HG03097 (cell line): ENCODE measurements around the gene TMEM63B.
"Not testable (repeated sequence)": the region's sequence is repeated elsewhere in the genome, so short reads cannot be mapped to it uniquely, and the experiment has no call there.

Experiments
- ATAC-seq: cut with Tn5 transposase; IDR thresholded peaks from one replicate; pipeline ENCODE4 v1.9.1; 2021; ENCODE audit not compliant: unreplicated experiment, low FRiP score

The TMEM63B gene

DNA sequence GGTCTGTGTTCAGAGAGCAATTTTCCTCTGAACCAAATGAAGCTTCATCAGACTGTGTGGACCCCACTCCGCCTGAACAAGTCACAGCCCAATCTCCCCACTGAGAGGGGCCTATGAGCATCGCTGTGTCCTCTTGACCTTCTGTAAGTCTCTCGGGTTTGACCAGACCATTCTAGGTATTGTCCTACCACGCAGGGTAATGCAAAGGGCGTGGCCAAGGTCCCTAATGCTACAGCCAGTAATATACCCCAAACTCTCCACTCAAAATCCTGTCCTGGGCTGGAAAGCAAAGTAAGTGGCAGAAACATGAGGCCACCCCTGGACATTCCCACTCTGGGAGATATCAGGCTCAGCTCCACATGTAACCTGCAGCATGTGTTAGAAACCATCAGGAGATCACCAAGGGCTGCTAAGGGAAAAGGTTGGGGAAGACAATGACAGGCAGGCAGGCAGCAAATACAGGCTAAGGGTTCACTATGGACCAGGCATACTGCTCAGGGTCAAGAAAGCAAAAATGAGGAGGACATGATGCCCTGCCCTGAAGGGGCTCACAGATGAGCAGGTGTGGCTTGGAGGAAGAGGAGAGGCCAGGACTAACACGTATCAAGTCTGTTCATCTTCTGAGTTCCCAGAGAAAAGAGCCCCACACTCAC lies 33.5 kb upstream of the TMEM63B start:
- no peak for ATAC-seq

DNA sequence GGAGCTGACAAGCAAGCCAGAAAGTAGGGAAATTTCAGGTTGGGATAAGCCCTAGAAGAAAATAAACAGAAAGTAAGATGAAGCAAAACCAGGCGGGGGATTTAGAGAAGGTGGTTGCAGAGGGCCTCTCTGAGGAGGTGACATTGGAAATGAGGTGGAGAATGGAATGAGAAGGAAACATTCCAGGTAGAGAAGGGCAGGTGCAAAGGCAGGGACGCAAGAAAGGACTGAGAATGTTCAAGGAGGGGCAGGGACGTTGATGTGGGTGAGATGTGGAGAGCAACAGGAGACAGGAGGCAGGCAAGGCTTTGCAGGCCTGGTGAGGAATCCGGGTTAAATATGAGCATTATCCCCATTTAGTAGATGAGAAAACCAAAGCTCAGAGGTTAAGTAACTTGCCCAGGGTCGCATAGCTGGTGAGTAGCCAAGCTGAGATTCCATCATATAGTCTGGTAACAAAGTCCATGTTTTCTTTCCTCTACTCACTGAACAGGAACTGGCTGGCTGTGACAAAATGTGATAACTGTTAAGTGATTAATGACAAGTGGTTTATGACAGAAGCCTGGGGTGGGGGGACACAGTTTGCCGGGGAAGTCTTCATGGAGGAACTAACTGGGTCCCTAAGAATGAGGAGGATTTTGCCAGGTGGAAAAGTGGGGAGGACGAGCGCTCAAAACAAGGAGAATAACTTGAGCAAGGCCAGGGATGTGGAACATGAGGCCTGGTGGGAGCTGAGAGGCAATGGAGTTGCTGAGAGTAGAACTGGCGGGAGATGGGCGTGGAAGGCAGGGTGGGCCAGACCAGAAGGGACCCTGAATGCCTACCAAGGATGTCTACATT lies 32.7 kb upstream of the TMEM63B start:
- ATAC-seq = no peak

DNA sequence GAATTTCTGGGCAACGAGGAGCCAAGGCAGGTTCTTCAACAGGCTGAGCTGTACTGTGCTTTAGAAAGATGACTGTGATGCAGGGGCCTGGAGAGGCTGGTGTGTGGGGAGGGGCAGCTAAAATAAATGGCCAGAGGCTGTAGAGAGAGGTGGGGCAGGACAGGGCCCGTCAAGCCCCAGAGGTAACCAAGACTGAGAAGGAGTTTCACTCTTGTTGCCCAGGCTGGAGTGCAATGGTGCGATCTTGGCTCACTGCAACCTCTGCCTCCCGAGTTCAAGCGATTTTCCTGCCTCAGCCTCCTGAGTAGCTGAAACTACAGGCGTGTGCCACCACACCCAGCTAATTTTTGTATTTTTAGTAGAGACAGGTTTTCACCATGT lies 32.1 kb upstream of the TMEM63B start:
- ATAC-seq = not testable (repeated sequence)

GRCh38 chr6:44096612-44097011 lies 30.7 kb upstream of the TMEM63B start:
- no peak for ATAC-seq

DNA sequence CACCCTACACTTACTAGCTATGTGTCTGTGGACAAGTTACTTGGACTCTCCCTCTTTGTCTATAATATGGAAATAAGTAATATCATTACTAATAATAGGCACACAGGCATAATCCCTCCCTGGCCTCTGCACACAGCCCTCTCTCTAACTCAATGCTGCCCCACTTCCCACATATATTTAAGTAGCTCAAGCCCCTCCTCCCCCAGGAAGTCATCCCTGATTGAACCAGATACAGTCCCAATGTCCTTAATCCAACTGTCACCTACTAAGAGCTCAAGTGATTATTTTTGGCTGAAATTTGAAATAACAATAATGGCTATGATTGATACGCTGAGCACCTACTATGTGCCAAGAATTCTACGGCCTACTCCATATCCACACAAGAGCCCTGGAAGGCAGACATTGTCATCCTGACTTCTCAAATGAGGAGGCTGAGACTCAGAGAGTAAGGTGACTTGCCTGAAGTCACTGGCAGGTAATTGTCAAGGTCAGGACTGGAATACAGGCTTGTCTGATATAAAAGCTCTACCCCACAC lies 29.5 kb upstream of the TMEM63B start:
- no peak for ATAC-seq

GRCh38 chr6:44099192-44099591 lies 28.2 kb upstream of the TMEM63B start:
- ATAC-seq = no peak

DNA sequence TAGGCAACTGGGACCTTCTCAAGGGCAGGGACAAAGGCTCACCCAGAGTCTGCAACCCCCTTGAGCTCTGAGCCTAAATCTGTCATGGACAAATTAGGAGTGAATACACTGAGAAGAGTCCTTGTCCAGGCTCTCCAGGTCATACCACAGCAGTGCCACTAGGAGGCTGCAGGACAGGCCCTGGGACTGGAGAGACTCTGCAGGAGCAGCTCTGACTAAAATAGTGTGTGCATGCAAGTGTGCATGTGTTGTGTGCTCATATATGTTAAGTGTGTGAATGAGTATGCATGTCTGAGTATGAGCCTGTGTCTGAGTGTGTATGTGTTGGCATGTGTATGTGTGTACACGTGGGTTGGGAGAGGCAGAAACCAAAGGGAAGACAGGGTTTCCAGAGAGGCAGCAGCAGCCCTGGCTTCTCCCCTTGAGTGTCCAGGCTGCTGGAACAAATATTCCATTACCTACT lies 27.2 kb upstream of the TMEM63B start:
- no peak for ATAC-seq

DNA sequence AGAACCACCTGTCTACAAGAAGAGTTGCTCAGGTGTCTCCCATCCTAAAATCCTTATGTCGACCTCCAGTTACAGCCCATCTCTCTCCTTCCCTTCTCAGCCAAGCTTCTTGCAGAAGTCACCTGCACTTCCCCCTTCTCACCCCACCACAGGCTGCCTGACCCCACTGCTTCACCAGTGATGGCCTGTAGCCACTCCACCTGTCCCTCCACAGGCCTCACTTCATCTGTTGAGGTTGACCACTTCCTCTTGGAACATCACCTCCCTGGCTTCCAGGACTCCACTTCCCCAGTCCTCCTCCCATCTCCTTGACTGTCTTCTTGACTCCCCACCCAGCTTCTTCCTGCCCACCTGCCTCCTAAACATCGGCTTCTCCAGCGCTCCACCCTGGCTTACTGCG lies 25.5 kb upstream of the TMEM63B start:
- ATAC-seq = no peak

DNA sequence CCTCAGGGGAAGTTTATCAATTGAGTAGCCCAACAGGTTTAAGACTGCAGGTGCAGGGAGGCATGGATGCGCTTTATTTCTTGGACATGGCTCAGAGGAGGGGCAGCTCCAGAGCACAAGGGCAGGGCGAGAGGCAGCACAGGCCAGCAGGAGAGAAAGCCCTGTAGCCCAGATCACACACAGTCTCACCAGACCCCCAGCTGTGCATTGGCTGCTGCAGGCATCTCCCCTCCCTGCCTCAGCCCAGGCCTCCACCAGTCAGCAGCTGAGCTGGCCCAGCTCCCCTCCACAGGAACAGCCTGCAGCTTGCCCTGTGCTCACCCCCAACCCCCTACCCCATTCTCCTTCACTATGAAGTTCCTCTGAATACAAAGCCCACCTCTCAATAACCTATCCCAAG lies 24.8 kb upstream of the TMEM63B start:
- no peak for ATAC-seq

DNA sequence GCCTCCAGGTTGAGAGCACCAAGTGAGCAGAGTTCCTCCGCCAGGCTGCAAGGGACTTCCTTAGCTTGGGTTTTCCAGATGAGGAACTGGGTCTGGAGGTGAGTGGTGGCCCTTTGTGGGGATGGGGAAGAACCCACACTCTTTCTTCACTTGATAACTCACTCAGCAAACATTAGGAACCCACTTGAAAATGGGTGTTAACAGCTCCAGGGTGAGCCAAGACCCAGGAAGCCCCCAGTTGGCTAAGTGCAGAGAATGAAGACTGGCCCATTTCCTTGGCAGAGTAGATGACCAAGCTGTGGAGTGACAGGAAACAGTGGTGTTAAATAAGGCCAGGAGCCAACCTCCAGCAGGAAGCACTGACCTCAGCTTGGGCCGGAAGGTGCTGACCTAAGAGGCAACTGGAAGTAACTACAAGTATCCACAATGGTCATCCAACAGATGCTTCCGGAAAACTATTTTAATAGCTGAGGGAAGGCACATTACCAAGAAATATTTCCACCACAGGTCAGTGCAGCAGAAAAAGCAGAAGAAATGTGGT lies 22.8 kb upstream of the TMEM63B start:
- ATAC-seq = no peak

DNA sequence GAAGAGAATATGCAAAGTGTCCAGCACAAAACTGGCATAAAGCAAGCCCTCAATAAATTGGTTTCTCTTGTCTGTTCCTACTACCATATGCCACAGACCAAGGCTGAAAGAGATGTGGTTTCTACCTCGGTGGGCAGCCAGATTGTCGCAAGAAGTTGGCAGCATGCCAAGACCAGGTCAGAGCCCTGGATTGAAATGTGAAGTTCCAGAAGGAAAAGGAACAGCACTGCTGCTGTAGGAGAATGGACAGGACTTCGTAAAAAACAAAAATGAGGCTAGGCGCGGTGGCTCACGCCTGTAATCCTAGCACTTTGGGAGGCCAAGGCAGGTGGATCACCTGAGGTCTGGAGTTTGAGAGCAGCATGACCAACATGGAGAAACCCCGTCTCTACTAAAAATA lies 22.2 kb upstream of the TMEM63B start:
- ATAC-seq = no peak

- no peak for ATAC-seq
These were observed 21.2 kb upstream of the TMEM63B start for GRCh38 chr6:44105993-44106740.

DNA sequence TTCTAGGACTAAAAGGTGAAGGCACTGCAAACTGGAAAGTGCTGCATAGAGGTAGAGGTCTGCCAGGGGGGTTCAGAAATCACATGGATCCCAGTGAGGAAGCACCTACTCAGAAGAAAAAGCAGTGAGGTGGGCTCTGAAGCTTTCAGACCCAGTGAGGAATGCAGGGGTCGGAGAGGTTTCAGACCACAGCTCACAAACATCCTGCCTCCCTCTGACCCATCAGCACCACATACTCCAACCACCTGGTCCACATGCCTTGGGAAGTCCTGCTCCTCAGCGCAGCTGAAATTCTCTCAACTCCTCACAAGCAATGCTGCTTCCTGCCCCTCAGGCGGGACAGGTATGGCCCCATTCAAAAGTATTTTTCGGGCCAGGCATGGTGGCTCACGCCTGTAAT lies 20.3 kb upstream of the TMEM63B start:
- no peak for ATAC-seq

- ATAC-seq = no peak
These were observed 18.9 kb upstream of the TMEM63B start for GRCh38 chr6:44108471-44108870.

DNA sequence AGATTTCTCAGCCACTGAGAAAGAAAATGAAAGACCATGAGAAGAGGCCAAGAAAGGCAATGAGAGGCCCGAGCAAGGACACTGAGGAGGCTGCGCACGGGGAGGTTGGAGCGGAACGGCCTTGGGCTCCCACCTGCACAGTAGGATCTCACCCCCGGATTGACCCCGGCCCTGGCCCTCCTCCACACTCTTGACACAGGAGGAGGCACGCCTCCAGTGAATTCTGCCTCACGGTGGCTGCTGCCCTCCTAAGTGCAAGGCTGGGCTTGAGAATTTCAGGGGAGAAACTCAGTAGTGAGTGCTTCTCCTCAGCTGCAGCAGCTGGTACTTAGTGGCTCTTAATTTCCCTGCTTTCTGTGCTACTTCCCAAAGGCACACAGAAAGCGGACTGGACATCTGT lies 18.1 kb upstream of the TMEM63B start:
- no peak for ATAC-seq

DNA sequence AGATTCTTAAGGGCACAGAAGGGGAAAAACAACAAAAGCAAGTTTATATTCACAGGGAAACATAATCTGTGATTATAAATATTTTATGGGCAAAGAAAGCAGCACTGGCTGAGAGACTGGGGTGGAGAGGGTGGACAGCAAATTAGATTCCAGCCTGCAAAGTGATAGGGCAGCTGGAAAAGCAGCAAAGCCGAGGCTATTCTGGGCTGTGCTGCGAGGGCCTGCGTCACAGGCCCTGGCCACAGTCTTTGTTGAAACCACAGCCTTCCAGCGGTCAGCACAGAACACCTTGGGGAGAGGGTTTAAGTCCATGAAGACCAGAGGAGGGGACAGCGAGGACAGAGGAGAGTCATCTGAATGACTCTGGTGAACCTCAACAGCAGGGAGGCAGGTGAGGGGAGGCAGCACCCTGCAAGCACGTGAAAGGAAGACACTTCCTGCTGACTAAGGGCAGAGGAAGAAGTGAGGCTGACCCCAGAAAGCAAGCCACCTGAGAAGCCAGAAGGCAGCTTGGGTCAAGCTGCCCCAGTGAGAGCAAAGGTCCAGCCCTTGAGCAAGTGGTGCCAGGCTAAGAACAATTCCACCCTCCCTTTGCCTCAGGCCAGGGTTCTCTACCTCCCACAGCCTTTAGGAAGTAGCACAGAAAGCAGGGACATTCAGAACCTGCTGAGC lies 17.2 kb upstream of the TMEM63B start:
- no peak for ATAC-seq

DNA sequence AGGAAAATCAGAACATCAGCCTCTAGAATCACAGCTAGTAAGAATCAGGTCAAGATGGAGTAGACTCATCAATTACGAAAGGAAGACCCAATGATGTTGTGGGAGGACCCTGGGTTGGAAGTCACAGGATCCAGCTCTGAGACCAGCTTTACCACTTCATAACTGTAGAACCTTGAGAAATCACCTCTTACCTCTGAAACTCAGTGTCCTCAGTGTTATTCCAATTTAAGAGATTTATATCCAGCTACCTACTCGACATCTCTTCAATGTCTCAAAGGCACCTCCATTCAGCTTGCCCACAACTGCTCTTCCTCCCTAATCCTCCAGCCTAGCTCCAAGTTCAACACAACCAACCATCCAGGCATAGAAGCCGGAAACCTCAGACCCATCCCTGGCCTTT lies 16.4 kb upstream of the TMEM63B start:
- ATAC-seq = no peak

- ATAC-seq = no peak
These were observed 15.6 kb upstream of the TMEM63B start for GRCh38 chr6:44111434-44112417.

DNA sequence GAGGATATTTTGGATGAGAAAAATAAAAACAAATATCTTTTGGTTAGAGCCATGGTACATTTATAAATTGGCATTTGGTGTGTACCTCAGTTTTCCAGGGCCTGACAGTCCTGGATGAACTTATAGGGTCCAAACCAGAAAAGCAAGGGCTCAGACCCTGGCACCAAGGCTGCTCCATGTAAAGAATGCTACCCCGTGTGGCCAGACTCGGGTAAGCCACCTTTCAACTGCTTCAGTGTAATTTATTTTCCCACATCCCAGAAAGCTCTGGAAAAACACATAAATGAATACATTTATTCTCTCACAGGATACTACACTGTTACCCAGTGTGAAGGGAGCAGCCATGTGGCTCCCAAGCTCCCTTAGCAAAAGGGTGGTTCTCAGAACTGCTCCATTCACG lies 13.9 kb upstream of the TMEM63B start:
- ATAC-seq = no peak
